NCI-H748 (cell line): ENCODE results near the gene IQCF6.
"Not testable (repeated sequence)": the region's sequence is repeated elsewhere in the genome, so short reads cannot be mapped to it uniquely, and the experiment has no call there.

ENCODE experiments used
- DNase-seq: peaks from one replicate; lab custom pipeline; 2025; ENCODE audit not compliant: unreplicated experiment; lab: John Stamatoyannopoulos, UW

The IQCF6 gene

GRCh38 chr3:51779137-51779536 lies at the start of gene IQCF6:
TSS of gene IQCF6 (minus strand) at chr3:51779237. CDS start at chr3:51779224, 13 bp downstream.
- no peak for DNase-seq

- no peak for DNase-seq
Observed at GRCh38 chr3:51828297-51828696, 49.3 kb upstream of the IQCF6 start.

- DNase-seq, result no peak
Observed at GRCh38 chr3:51819709-51820406, 40.8 kb upstream of the IQCF6 start.

DNA sequence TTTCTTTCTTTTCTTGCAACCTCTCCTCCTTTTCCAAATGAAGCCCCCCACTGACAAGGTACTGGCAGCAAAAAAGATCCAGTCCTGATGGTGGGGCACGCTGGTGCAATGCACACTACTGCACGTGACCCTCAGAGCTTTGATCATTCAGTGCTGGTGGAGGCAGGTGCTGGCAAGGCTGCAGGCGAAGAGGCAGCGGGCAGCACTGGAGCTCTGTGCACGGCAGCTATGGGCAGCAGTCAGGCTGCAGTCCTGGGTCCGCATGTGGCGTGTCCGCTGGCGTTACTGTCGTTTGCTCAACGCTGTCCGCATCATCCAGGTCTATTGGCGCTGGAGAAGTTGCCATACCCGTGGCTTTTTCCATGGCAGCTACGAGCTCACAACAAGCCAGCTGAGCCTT lies 40.1 kb upstream of the IQCF6 start:
- DNase-seq, result no peak

GRCh38 chr3:51817375-51817774 lies 38.3 kb upstream of the IQCF6 start:
- DNase-seq, result no peak

DNA sequence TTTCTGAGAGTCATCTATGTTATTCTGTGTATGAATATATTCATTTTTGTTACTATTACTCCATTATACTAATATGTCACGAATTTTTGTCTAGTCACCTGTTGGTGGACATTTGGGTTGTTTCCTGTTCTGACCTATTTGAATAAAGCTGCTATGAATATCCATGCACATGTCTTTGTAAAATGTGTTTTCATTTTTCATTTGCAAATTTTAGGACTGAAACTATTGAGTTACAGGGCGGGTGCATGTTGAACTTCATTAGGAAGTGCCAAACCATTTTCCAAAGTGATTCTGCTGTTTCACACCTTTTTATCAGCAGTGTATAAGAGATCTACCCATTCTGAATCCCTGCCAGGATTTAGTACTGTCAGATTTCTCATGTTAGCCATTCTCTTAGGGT lies 37.7 kb upstream of the IQCF6 start:
- DNase-seq, result no peak

DNA sequence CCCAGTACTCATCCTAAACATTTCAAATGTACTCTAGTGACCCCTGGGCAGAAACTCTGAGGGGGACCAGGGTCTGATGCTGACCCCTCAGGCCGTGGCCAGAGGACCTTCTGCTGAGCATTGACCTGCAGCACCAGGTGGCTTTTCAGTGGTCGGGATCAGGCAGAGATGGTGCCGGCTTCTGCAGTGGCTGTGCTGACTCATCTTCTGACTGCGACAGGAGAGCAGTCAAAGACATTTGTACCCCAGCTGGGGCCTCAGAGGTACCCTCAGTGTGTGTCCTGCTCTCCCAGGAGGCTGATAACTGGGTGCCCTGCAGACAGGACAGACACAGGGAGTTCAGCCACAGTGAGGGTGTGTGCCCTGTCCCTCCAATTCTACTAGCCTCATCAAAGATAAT lies 36.6 kb upstream of the IQCF6 start:
- DNase-seq, result no peak

- DNase-seq, result no peak
Observed at GRCh38 chr3:51814034-51814433, 35.0 kb upstream of the IQCF6 start.

DNA sequence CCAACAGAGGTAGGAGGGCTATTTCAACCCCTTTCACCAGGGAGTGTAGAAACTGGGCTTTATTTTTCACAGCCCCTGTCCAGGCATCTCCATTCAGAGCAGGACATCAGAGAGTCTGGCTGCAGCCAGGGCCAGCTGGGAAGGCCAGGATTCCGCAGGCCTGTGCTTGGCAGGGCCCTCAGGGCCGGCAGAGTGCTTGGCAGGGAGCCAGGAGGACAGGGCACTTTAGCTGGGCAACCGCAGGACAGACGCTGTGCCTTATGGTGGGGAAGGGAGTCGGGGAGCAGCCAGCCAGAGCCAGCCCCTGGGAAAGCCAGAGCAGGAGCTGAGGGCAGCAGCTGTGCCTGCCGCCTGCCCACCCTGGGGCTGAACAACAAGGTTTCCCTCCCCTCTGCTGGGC lies 34.5 kb upstream of the IQCF6 start:
- DNase-seq, result peak; percentile 4

DNA sequence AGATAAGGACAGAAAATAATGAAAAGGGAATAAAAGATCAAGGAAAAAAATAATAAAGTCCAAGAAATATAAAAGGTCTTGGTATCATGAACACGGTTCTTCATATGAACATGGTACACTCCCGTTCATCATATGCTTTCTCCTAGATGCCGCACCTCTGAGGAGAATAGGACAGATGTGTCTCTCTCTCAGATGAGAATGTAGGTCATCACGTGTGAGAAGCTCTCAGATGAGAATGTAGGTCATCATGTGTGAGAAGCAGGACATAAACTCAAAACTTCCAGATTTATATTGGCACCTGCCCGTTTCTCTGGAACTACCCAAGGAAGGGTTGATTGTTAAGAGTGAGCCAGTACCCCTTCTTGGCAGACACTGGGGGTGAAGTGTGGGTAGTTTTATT lies 29.9 kb upstream of the IQCF6 start:
- DNase-seq, result no peak

GRCh38 chr3:51802106-51802703 lies 23.2 kb upstream of the IQCF6 start:
- DNase-seq, result peak; percentile 6

DNA sequence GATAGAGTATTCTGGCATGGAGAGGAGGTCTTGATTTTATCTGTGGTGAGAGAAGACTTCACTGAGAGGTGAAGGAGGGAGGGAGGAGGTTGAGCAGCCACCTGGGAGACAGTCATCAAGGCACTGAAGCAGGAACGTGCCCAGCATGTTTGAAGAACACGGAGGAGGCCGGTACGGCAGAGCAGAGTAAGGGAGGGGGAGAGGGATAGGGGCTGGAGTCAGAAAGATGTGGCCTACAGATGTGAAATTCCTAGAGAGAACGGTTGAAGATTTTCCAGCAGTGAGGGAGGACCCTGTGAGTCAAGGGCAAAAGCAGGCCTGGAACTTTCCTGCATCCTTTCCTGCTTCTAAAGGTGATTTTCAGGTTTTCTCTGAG lies 21.7 kb upstream of the IQCF6 start:
- DNase-seq, result no peak

- DNase-seq, result peak; percentile 20
Observed at GRCh38 chr3:51799879-51800749, 21.1 kb upstream of the IQCF6 start.

DNA sequence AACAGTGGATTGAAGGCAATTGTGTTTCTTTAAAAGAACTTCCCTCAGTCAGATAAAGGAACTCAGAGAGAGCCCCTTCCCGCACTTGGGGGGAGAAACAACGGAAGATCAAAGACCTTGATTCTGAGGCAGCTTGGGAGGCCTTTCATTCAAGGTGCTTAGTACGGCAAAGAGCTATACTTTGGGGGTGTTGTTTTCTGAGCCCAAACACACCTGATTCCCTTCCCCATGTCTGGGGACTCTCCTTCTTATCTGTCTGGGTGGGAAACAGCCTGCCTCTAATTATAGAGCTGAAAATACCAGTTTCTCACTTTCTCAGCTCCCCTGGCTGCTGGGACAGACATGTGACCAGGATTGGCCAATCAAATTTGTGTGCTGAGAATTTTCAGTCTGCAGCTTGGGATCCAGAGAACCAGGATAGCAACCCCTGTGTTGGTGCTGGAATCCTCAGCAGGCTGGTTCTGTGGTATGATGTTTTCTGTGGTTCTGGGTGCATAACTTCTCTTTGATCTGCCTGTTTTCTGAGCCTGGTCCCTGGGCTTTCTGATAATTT lies 19.4 kb upstream of the IQCF6 start:
- no peak for DNase-seq

DNA sequence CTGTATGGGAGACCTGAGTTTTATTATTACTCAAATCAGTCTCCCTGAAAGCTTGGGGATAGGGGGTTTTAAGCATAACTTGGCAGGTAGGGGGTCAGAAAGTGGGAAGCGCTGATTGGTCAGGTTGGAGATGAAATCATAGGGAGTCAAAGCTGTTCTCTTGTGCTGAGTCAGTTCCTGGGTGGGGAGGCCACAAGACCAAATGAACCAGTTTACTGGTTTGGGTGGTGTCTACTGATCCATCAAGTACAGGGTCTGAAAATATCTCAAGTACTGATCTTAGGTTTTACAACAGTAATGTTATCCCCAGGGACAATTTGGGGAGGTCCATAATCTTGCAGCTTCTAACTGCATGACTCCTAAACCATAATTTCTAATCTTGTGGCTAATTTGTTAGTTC lies 17.8 kb upstream of the IQCF6 start:
- DNase-seq, result no peak

DNA sequence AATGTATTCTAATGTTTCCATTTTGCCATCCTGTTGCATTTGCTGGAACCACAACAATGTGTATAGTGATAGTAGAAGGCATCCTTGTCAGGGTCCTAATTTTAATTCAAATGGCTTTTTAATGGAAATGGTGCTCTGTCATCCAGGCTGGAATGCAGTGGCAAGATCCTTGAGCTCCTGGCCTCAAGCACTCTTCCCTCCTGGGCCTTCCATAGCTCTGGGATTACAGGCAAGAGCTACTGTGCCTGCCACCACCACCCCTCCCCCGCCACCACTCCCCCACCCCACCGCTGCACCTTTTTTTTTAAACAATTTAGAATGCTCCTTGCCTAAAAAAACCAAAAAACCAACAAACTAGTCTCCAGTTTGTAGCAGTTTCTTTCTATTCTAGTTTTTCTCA lies 15.2 kb upstream of the IQCF6 start:
- DNase-seq, result no peak

- DNase-seq, result no peak
Observed at GRCh38 chr3:51792206-51792605, 13.2 kb upstream of the IQCF6 start.

- DNase-seq, result no peak
Observed at GRCh38 chr3:51789437-51789836, 10.4 kb upstream of the IQCF6 start.

GRCh38 chr3:51787576-51787975 lies 8.5 kb upstream of the IQCF6 start:
- not testable (repeated sequence) for DNase-seq

GRCh38 chr3:51786267-51786666 lies 7.2 kb upstream of the IQCF6 start:
- DNase-seq, result no peak

- no peak for DNase-seq
Observed at GRCh38 chr3:51778554-51778953, 483 bp downstream of the IQCF6 start.

DNA sequence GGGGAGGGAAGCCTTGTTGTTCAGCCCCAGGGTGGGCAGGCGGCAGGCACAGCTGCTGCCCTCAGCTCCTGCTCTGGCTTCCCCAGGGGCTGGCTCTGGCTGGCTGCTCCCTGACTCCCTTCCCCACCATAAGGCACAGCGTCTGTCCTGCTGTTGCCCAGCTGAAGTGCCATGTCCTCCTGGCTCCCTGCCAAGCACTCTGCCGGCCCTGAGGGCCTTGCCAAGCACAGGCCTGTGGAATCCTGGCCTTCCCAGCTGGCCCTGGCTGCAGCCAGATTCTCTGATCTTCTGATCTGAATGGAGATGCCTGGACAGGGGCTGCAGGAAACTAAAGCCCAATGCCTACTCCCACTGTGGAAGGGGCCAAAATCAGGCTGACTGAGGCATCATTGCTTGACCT lies 1.1 kb downstream of the IQCF6 start:
- peak; percentile 40 for DNase-seq
